SK-N-SH treated with all-trans-retinoic acid at 6 μM for 48 hours (cell line): ENCODE data around the gene CDT1.

Experiments used
- ATAC-seq: fragments of 200-7000 bp; cut with Tn5 transposase; 3 replicates; pipeline ENCODE4 v1.9.1; 2020; ENCODE audit warnings: mild to moderate bottlenecking, moderate library complexity
- ARNTL ChIP-seq: fragments of 450-650 bp; formaldehyde crosslinking; IDR thresholded peaks from 2 replicates; pipeline ENCODE4 v1.5.0; 2020; ENCODE audit warnings: low read depth, mild to moderate bottlenecking, moderate library complexity, borderline replicate concordance
- BACH2 ChIP-seq: fragments of 250-450 bp; sonication (Bioruptor Pico); IDR thresholded peaks from 2 replicates; pipeline ENCODE4 v1.9.0; 2021; ENCODE audit warnings: mild to moderate bottlenecking, borderline replicate concordance
- ESRRG ChIP-seq: fragments of 250-450 bp; sonication (Bioruptor Pico); IDR thresholded peaks from 2 replicates; pipeline ENCODE4 v1.6.1; 2021; ENCODE audit warnings: mild to moderate bottlenecking
- GLIS3 ChIP-seq: fragments of 250-450 bp; sonication (Bioruptor Pico); IDR thresholded peaks from 2 replicates; pipeline ENCODE4 v1.5.0; 2020; ENCODE audit warnings: mild to moderate bottlenecking, moderate library complexity
- ISL1 ChIP-seq: fragments of 250-450 bp; sonication (Bioruptor Pico); IDR thresholded peaks from 2 replicates; pipeline ENCODE4 v2.1.2; 2022; ENCODE audit warnings: mild to moderate bottlenecking, moderate library complexity
- PPARA ChIP-seq: fragments of 250-450 bp; sonication (Bioruptor Pico); IDR thresholded peaks from 2 replicates; pipeline ENCODE4 v1.5.0; 2020; ENCODE audit warnings: mild to moderate bottlenecking, borderline replicate concordance
- RARB ChIP-seq: fragments of 250-450 bp; sonication (Bioruptor Pico); IDR thresholded peaks from 2 replicates; pipeline ENCODE4 v1.8.0; 2021; ENCODE audit warnings: mild to moderate bottlenecking, moderate library complexity
- SNAI2 ChIP-seq: fragments of 250-450 bp; sonication (Bioruptor Pico); IDR thresholded peaks from 2 replicates; pipeline ENCODE4 v1.5.0; 2020; ENCODE audit warnings: mild to moderate bottlenecking, moderate library complexity
- TOX ChIP-seq: fragments of 250-450 bp; sonication (Bioruptor Pico); IDR thresholded peaks from 2 replicates; pipeline ENCODE4 v1.8.0; 2021; ENCODE audit warnings: mild to moderate bottlenecking, moderate library complexity, borderline replicate concordance
- ZC3H10 ChIP-seq: fragments of 250-450 bp; sonication (Bioruptor Pico); IDR thresholded peaks from 2 replicates; pipeline ENCODE4 v1.5.1; 2021; ENCODE audit warnings: mild to moderate bottlenecking, moderate library complexity
- ZFP30 ChIP-seq: fragments of 450-650 bp; formaldehyde crosslinking; IDR thresholded peaks from 2 replicates; pipeline ENCODE4 v1.5.0; 2022; ENCODE audit warnings: mild to moderate bottlenecking, moderate library complexity
- ZNF565 ChIP-seq: fragments of 450-650 bp; formaldehyde crosslinking; conservative IDR thresholded peaks from 2 replicates; pipeline ENCODE4 v1.5.0; 2020; ENCODE audit warnings: low read depth, mild to moderate bottlenecking, moderate library complexity
- ZNF70 ChIP-seq: fragments of 450-650 bp; formaldehyde crosslinking; IDR thresholded peaks from 2 replicates; pipeline ENCODE4 v1.5.0; 2020; ENCODE audit warnings: mild to moderate bottlenecking, moderate library complexity
- ZNF8 ChIP-seq: fragments of 450-650 bp; formaldehyde crosslinking; IDR thresholded peaks from 2 replicates; pipeline ENCODE4 v1.5.0; 2020; ENCODE audit warnings: mild to moderate bottlenecking, moderate library complexity
- TF ChIP-seq, protein P1 (sequence below): fragments of 250-450 bp; sonication (Bioruptor Pico); IDR thresholded peaks from 2 replicates; pipeline ENCODE4 v1.8.0; 2020; ENCODE audit warnings: mild to moderate bottlenecking, moderate library complexity, borderline replicate concordance
- TF ChIP-seq, protein P2 (sequence below): fragments of 250-450 bp; sonication (Bioruptor Pico); IDR thresholded peaks from 2 replicates; pipeline ENCODE4 v1.5.0; 2020; ENCODE audit warnings: mild to moderate bottlenecking, moderate library complexity

CDT1 gene

DNA sequence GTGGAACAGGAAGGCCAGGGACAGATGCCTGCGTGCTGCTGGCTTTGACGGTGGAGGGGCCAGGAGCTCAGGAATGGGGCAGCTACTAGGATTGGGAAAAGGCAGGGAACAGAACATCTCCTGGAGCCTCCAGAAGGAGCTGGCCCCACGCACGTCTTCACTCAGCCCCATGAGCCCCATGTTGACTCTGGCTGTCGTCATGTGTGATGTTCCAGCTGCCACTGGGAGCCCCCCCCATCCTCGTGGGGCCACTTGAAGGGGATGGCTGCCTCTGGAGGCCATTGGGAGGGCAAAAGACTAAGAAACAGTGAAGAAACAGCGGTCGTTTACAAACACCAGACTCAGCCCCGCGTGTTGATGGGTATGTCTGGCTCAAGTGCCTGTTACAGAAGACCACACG lies 26.7 kb downstream of the CDT1 start:
- TF ChIP-seq ZNF70 (no peak), GLIS3 (CRISPR knock-in tag) (no peak)
- TF ChIP-seq, protein P1, sequence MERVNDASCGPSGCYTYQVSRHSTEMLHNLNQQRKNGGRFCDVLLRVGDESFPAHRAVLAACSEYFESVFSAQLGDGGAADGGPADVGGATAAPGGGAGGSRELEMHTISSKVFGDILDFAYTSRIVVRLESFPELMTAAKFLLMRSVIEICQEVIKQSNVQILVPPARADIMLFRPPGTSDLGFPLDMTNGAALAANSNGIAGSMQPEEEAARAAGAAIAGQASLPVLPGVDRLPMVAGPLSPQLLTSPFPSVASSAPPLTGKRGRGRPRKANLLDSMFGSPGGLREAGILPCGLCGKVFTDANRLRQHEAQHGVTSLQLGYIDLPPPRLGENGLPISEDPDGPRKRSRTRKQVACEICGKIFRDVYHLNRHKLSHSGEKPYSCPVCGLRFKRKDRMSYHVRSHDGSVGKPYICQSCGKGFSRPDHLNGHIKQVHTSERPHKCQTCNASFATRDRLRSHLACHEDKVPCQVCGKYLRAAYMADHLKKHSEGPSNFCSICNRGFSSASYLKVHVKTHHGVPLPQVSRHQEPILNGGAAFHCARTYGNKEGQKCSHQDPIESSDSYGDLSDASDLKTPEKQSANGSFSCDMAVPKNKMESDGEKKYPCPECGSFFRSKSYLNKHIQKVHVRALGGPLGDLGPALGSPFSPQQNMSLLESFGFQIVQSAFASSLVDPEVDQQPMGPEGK (CRISPR knock-in tag) = no peak
- TF ChIP-seq, all 23 proteins: peak for 0
- no peak for ATAC-seq

- ATAC-seq = no peak
Observed at GRCh38 chr16:88830783-88831182, 27.2 kb downstream of the CDT1 start.

DNA sequence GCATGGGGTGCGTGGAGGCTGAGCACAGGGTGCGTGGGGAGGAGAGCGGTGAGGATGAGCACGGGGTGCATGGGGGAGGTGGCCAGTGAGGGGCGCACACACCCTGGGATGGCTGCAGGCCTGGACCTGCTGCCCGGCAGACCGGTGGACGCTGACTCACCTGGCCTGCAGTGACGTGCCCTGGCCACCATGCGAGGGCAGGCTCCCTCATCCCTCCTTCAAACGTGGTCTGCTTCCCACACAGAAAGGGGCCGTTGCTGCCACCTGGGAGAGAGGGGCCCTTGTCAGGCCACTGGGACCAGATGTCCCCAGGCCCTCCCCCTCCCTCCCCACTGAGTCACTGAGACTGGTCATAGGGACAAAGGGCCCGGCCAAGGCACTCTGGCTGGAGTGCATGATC lies 28.2 kb downstream of the CDT1 start:
- ATAC-seq = peak; percentile 27; the same call in 1 of the 3 replicates
- no peak for TF ChIP-seq BACH2 (CRISPR knock-in tag)

More at GRCh38 chr16:88830783-88831182, 27.2 kb downstream of the CDT1 start:
- TF ChIP-seq, protein P2, sequence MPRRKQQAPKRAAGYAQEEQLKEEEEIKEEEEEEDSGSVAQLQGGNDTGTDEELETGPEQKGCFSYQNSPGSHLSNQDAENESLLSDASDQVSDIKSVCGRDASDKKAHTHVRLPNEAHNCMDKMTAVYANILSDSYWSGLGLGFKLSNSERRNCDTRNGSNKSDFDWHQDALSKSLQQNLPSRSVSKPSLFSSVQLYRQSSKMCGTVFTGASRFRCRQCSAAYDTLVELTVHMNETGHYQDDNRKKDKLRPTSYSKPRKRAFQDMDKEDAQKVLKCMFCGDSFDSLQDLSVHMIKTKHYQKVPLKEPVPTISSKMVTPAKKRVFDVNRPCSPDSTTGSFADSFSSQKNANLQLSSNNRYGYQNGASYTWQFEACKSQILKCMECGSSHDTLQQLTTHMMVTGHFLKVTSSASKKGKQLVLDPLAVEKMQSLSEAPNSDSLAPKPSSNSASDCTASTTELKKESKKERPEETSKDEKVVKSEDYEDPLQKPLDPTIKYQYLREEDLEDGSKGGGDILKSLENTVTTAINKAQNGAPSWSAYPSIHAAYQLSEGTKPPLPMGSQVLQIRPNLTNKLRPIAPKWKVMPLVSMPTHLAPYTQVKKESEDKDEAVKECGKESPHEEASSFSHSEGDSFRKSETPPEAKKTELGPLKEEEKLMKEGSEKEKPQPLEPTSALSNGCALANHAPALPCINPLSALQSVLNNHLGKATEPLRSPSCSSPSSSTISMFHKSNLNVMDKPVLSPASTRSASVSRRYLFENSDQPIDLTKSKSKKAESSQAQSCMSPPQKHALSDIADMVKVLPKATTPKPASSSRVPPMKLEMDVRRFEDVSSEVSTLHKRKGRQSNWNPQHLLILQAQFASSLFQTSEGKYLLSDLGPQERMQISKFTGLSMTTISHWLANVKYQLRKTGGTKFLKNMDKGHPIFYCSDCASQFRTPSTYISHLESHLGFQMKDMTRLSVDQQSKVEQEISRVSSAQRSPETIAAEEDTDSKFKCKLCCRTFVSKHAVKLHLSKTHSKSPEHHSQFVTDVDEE (CRISPR knock-in tag) = no peak
- TF ChIP-seq ARNTL (CRISPR knock-in tag) (no peak), ZNF8 (no peak), SNAI2 (CRISPR knock-in tag) (no peak), ZC3H10 (CRISPR knock-in tag) (no peak), ISL1 (CRISPR knock-in tag) (no peak), ZNF565 (CRISPR knock-in tag) (no peak), GLIS3 (CRISPR knock-in tag) (no peak), ZFP30 (CRISPR knock-in tag) (no peak), RARB (CRISPR knock-in tag) (no peak), PPARA (CRISPR knock-in tag) (no peak)

DNA sequence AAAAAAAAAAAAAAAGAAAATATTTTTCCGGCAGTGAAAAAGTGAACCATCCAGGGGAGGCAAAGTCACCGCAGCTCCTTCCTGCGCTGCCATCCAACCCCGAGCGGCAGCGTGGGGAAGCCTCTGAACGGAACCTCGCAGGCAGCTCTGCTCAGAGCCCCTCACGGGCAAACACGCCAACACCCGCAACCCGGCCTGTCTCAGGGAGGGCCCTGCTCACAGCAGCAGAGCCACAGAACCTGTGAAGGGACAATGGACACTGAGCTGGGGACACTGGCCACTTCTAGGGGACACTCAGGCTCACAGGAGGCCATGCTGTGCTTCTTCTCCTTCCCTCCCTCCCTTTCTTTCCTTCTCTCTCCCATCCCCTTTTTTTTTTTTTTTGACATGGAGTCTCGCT lies 29.5 kb downstream of the CDT1 start:
- ATAC-seq = no peak
- TF ChIP-seq, protein P1 (CRISPR knock-in tag) = no peak

GRCh38 chr16:88834670-88835069 lies 31.1 kb downstream of the CDT1 start:
- no peak for ATAC-seq
- TF ChIP-seq, protein P2 (CRISPR knock-in tag) = no peak
- no peak for TF ChIP-seq ESRRG (CRISPR knock-in tag)
- no peak for TF ChIP-seq GLIS3 (CRISPR knock-in tag)
- TF ChIP-seq ISL1 (CRISPR knock-in tag) = no peak
- no peak for TF ChIP-seq TOX (CRISPR knock-in tag)
- TF ChIP-seq, all 23 proteins: peak for 0
